ENCODE data around the gene PARD6B.
"Not testable (repeated sequence)": the region's sequence is repeated elsewhere in the genome, so short reads cannot be mapped to it uniquely, and the experiment has no call there.

Gene PARD6B

DNA sequence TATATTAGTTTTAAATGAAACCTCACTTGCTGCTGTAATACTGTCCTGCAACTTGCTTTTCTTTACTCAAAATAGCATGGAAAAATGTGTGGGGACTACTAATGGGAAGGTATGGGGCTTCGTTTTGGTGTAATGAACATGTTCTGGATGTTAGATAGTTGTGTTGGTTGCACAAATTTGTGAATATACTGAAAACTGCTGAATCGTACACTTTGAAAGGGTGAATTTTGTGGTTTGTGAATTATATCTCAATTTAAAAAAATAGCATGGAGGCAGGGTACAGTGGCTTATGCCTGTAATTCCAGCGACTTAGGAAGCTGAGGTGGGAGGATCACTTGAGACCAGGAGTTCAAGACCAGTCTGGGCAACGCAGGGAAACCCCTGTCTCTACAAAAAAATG lies 65.8 kb downstream of the PARD6B start:
- FAIRE-seq: no peak
- DNase-seq (ENCODE audit: low spot score): no peak

DNA sequence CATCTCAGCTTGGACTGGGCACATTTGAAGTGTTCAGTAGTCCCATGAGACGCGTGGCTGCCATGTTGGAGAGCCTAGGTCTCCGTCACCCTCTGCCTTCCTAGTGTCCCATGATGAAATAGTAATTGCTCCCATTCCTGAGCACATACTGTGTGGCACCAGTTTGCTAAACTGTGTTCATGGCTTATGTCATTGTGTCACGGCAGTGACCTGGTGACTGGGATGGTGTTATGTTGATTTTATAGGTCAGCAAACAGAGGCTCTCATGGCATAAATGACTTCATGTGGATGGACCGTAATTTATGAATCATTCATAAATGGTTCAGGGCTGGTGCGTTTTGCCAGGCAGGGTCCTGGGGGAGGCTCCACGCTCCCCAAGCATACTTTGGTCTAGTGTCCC lies 67.3 kb downstream of the PARD6B start:
- FAIRE-seq: no peak
- DNase-seq (ENCODE audit: low spot score): peak; percentile 25

DNA sequence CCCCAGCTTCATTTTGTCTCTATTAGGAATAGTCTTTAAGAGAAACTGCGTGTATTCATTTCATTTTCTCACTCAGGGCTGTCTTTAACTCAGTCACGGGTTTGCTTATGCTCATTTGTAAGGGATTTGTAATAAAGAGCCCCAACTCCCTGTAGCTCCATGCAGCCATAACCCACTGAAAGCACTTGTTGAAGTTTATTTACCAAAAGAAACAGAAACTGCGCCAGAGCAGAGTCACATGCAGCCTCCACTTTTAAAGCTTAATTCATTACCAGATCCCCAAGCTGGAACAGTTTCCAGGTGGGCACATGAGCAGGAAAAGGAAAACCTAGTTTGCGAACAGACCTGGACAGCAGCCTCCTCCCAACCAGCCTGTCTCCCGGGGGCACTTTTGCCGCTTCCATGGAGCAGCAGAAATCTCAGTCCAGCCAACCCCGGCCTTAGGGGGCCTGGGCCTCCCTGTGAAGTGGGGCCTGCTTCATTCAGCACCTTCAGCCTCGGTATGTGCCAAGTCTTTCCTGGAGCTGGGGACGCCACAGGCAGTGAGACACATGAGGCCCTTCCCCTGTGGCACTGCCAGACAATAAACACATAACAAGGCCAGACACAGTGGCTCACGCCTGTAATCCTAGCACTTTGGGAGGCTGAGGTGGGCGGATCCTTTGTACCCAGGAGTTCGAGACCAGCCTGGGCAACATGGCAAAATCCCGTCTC lies 68.0 kb downstream of the PARD6B start:
- FAIRE-seq: no peak

DNA sequence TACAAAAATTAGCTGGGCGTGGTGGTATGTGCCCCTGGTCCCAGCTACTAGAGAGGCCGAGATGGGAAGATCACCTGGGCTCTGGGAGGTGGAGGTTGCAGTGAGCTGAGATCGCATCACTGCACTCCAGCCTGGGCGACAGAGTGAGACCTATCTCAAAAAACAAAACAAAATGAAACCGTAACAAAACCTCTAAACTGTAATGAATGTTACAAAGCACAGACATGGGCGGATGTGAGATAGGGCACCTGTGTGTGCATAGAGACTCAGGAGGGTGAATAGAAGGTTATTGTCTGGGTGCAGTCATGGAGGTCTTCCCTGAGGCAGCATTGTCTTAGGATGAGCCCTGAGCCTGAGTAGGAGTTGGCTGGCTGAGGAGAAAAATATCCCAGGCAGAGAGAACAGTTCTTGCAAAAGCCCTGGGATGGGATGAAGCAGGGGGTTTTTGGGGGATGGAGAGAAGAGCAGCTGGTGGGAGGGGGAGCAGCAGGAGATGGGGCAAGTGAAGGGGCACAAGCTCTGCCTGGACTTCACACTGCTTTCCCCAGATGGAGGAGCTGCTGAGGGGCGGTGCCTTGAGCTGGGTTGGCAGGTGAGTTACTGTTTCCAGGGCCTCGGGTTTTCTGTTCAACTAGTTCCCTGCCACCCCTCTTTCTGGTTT lies 68.6 kb downstream of the PARD6B start:
- DNase-seq (ENCODE audit: low spot score) (no peak), FAIRE-seq (no peak)

More for the DNA sequence above, 68.0 kb downstream of the PARD6B start:
- DNase-seq (ENCODE audit: low spot score): no peak

DNA sequence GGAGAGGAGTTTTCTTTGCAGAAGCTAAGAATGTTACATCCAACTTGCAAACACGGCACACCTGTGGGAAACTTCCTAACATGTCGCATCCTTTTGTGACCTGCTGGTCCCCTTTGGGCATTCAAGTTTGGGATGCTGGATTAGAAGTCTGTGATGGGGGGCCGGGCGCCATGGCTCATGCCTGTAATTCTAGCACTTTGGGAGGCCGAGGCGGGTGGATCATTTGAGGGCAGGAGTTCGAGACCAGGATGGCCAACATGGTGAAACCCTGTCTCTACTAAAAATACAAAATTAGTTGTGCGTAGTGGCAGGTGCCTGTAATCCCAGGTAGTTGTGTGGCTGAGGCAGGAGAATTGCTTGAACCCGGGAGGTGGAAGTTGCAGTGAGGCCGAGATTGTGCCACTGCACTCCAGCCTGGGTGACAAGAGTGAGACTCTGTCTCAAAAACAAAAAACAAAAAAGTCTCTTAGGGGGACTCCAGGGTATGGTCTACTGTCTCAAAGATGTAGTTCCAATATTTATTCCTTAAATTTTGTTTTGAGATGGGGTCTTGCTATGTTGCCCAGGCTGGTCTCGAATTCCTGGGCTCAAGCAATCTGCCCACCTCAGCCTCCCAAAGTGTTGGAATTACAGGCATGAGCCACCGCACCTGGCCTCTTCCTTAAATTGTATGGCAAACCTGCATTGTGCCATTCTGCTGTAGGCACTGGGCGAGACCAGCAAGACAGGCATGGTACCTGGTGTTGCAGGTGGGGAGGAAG lies 69.8 kb downstream of the PARD6B start:
- not testable (repeated sequence) for FAIRE-seq

DNA sequence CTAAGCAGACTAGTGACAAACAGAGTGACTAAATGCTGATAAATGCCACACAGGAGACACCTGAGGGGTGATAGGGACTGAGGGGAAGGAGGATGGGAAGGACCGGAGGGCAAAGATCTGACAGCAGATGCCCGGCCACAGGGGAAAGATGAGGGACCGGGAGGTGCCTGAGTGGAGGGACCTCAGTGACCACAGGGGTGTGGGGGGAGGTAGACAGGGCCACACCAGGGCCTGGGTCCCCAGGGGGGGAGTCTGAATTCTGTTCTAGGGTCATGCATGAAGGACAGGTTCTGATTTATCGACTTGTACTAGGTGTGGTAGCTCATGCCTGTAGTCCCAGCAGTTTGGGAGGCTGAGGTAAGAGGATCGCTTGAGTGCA lies 70.4 kb downstream of the PARD6B start:
- DNase-seq (ENCODE audit: low spot score): no peak

More for the DNA sequence above, 69.8 kb downstream of the PARD6B start:
- DNase-seq (ENCODE audit: low spot score): not testable (repeated sequence)

DNA sequence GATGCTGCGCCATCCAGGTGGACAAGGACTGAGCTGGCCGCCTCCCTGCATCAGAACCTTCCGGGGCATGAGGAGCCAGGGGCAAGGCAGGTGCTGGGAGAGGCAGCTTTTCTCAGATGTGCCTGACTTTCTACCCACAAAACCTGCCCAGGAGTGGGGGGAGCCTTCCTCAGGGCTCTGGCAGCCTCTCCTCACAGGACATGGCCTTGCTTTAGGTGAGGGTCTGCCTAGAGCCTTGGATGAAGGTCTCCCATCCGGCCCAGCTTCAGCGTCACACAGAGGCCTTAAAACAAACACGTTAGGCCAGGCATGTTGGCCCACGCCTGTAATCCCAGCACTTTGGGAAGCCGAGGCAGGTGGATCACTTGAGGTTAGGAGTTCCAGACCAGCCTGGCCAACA lies 70.9 kb downstream of the PARD6B start:
- FAIRE-seq (no peak), DNase-seq (ENCODE audit: low spot score) (no peak)

More for the DNA sequence above, 70.4 kb downstream of the PARD6B start:
- no peak for FAIRE-seq

DNA sequence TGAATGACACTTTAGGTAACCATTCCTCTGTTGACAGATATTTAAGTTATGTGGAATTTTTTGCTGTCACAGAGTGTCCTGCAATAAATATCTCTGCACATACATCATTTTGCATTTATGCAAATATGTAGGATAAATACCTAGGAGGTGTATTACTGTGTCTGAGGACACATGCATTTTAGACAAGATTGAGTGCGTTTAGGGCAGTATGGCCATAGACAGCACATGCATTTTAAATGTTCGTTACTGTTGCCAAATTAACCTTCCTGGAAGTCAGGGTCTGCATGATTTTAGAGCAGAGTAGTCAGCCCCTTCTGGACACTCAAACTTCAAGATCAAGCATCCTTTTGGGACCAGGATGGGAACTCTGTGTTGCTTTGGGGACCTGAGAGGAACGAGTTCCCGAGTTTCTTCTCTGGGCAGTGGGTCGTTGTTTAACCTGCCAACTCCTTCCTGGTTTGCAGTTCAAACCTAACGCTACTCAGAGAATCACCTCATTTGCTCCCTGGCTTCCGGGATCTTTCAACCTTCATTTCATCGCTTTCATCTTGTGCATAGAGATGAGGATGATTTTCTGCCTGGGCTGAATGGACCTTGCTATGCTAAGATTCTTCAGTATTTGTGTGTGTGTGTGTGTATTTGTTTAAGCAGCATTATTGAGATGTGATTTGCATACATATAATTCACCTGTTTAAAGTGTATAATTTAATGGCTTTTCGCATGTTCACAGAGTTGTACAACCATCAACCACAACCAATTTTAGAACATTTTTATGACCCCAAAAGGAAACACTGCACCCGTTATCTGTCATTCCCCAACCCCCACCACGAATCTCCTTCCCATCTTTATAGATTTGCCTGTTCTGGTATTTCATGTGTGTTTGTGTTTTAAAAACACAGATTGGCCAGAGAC lies 73.3 kb downstream of the PARD6B start:
- DNase-seq (ENCODE audit: low spot score): no peak
- no peak for FAIRE-seq

DNA sequence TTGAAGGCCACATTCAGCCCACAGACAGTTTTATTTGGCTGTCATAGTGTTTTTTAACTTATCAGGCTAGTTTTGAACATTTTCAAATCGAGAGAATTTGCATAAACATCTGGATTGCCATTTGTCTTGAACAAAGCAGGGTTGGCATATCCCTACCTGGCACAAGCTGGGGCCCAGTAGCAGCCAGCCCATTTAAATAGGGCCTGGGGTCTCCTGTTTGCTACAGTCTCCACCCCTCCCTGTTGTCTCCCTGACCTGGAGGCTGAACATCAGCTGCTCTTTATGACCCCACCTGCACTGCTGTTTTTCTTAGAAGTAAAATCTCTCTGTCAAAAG lies 73.9 kb downstream of the PARD6B start:
- DNase-seq (ENCODE audit: low spot score) (no peak), FAIRE-seq (no peak)

DNA sequence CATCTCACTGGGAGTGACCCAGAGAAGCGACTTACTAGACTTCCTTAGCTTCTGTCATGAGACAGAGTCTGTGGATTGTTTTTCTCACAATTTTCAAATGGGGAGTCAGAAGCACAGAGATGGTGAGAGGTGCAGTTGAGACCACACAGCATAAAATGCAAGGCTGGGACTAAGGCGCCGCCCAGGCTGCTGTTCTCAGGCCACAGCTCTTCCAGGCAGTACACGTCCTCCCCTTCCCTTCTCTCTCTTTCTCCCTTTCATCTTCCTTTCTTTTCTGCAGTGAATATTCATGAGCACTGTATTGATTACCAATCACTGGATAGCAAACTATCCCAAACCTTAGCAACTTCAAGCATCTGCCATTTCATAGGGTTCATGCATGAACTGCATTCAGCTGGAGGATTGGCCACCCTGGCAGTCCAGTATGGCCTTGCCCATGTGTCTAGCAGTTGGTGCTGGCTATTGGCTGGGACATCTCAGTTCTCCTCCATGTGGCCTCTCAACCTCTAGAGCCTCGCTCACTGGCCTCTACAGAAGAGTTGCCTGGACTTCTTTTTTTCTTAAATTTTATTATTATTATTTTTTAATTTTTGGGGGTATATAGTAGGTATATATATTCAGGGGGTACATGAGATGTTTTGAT lies 74.9 kb downstream of the PARD6B start:
- DNase-seq (ENCODE audit: low spot score): no peak
- no peak for FAIRE-seq
